Ureter (tissue), 1 donor: ENCODE data around the gene SLC16A3. TPM values are rescaled to one million over a fixed set of nuclear protein-coding genes. Genes with fewer than 3 reads are reported as not detected.
"Not testable (repeated sequence)": the region's sequence is repeated elsewhere in the genome, so short reads cannot be mapped to it uniquely, and the experiment has no call there.

Experiments used
- DNase-seq: peaks from one replicate; pipeline ENCODE4 v3.0.0-alpha.2; 2020; ENCODE audit warnings: low spot score
- total RNA-seq: library from RNA; stranded (reverse); gene quantifications from one replicate; pipeline ENCODE4 v1.2.4, GENCODE V29; 2023
- donor health status: DM: yes; HTN: yes; CAD: no.

SLC16A3 gene
- total RNA-seq, 1 donor from 2014 or later, result 44.2 TPM

DNA sequence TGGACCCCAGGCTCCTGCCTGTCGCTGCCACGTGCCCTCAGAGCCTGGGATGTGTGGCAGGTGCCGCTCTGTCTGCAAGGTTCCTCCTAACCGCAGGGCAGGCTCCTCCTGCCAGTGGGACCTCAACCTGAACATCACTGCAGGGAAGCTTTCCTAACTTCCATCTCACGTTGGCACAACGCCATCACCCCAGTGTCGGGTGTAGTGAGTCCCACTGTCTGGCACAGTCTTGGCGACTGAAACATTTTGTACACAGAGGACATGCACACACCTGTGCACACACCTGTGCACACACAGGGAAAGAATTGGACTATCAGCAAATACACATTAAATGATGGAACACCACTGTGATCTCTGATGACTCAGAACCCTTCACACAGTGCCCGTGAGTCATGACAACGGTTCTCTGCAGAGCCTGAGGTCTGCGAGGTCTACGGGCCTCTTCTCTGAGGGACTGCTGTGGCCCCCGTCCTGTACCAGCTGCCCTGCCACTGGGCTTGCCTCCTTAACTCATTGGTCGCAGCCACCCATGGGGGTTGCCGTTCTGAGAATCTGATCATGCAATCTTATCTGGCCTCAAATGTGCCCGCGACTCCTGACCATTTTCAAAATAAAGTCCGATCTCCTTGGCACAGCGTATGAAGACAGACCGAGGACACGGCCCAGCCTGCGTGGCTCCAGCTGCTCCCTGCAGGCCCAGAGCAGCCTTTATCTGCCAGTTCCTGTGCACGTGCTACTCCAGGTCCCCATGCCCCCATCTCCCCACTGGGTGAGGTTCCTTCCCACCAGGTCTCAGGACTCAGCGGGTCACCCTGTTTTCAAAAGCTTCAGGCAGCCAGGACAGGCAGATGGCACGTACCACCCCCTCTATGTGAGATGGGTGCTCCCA lies 23.8 kb upstream of the SLC16A3 start:
- no peak for DNase-seq

- DNase-seq, result peak; percentile 89
Measured at GRCh38 chr17:82205720-82206508, 22.9 kb upstream of the SLC16A3 start.

DNA sequence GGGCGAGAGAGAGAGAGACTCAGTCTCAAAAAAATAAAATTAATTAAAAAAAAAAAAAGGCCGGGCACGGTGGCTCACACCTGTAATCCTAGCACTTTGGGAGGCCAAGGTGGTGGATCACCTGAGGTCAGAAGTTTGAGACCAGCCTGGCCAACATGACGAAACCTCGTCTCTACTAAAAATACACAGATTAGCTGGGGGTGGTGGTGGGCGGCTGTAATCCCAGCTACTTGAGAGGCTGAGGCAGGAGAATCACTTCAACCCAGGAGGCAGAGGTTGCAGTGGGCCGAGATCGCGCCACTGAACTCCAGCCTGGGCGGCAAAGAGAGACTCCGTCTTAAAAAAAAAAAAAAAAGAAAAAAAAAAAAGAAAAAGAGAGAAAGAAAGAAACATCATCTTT lies 18.2 kb upstream of the SLC16A3 start:
- DNase-seq, result not testable (repeated sequence)

DNA sequence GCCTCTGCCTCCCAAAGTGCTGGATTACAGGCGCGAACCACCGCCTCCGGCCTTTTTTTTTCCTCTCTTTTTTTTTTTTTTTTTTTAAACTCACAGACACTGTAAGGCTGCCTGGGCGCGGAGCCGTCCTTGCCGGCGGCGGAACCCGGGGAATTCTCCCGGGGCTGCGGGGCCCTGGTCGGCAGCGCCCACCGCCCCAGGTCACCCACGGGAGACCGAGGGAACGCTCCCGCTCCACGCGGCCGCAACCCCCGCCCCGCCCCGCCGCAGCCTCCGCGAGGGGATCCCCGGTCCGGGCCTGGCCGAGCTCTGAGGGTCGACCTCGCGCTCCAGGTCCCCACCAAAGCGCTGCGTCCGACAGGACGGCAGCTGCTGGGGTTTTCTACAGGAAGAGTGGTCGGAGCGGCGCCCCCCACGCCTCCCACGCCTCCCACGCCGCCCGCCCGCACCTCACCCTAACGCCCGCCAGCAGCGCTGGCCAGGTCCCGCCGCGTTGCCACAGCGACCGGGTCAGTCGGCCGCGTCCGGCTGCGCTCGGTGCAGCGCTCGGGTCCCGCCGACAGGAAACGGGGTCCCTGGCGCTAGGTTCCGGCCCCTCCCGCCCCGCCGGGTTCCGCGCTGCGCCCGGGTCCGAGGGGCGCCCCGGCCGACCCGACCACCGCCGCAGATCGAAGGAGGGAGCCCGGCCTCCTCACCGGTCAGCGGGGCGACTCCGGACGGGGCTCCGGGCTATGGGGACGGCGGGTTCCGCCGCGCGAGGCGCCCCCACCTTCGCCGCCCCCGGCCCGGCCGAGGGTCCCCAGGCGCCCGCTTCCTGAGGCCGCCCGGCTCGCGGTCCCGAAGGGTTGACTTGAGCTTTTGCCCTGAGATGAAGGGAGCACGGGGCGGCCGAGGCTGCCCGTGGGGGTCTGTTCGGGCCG lies 16.3 kb upstream of the SLC16A3 start, which contains the start of gene CCDC57:
CCDC57 (minus strand) TSS at position 512 of the 920 bp plus-strand sequence. CDS start 10,898 bp downstream, outside the sequence.
- peak; percentile 82 for DNase-seq

- DNase-seq, result peak; percentile 50
Measured at GRCh38 chr17:82213251-82214011, 15.4 kb upstream of the SLC16A3 start.

- DNase-seq, result peak; percentile 45
Measured at GRCh38 chr17:82214012-82214628, 14.7 kb upstream of the SLC16A3 start.

GRCh38 chr17:82215095-82215971 lies 13.5 kb upstream of the SLC16A3 start:
- no peak for DNase-seq

- no peak for DNase-seq
Measured at GRCh38 chr17:82215972-82216300, 12.9 kb upstream of the SLC16A3 start.

DNA sequence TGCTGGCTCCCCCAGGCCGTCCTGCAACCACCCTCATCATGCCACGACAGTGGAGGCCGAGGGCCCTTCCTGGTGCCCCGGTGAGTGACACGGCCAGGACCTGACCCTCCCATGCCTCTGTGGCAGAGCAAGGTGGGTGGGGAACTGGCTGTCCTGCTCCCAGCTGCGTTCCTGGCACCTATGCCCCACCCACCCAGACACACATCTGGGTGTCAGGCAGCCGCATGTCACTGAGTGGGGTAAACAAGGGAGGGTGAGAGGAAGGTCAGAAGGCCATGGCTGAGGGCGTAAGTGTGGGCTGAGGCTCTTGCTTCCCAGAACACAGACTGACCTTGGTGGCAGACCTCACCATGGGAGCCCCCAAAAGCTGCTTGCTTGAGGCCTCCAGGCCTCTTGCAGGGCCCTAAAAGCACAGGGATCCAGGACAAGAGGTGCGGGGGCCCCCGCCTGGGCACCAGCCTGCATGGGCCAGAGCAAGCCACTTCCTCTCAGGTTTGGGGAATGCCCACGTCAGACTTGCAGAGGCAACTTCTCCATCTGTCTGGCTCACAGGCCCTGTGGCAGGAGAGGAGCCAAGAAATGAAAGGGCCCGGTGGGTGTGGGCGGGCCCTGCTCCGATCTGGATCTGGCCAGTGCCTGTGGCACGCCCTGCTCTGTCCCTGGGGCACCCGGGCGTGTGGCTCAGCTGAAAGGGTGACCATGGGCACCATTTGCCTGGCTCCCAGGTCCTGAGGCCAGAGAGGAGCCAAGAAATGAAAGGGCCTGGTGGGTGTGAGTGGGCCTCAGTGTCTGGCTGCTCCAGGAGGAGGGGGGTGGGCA lies 12.3 kb upstream of the SLC16A3 start:
- DNase-seq, result peak; percentile 85

DNA sequence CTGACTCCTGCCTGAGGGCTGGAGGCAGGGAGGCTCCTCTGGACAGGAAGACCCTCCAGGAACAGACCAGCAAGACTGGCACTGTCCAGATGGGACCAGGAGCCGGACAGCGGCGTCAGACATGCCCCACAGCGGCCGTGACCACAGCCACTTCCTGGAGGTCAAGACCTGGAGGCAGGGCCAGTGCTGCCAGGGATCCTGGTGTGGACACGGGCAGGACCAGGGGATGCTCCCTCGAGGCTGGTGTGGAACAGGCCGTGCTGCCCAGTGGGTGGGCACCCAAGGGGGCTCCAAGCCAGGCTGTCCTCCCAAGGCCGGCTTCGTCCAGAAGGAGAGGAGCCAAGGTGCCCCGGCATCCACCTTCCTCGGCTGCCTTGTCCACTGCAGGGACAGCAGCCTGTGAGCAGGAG lies 11.7 kb upstream of the SLC16A3 start:
- peak; percentile 47 for DNase-seq

DNA sequence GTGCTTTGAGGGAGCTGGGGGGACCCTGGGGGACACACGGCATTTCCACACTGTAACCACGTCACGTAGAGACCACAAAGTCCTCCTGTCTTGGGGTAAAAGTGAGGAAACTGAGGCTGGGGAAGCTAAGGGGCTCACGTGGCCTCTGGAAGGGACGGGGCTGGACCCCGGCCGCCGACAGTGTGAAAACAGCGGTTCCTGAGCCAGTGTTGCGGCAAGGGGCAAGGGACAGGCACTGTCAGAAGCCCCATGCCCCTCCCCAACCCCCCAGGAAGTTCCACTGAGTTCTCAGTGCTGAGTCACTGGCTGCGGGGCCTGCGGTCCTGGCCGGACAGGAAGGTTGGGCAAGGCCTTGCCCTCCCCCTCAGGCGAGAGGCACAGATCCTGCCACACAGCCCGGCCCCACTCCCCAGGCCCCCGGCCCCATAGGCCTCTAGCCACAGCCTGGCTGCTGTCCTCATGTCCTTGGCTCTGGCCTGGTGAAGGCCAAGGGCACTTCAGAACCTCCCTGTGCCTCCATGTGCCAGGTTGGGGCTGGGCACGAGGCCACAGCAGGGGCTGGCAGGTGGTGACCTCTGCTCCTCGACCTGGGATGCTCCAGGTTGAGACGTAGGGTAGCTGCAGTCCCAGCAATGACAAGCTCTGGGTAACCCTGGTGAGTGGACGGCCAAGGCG lies 11.2 kb upstream of the SLC16A3 start:
- DNase-seq, result peak; percentile 78

DNA sequence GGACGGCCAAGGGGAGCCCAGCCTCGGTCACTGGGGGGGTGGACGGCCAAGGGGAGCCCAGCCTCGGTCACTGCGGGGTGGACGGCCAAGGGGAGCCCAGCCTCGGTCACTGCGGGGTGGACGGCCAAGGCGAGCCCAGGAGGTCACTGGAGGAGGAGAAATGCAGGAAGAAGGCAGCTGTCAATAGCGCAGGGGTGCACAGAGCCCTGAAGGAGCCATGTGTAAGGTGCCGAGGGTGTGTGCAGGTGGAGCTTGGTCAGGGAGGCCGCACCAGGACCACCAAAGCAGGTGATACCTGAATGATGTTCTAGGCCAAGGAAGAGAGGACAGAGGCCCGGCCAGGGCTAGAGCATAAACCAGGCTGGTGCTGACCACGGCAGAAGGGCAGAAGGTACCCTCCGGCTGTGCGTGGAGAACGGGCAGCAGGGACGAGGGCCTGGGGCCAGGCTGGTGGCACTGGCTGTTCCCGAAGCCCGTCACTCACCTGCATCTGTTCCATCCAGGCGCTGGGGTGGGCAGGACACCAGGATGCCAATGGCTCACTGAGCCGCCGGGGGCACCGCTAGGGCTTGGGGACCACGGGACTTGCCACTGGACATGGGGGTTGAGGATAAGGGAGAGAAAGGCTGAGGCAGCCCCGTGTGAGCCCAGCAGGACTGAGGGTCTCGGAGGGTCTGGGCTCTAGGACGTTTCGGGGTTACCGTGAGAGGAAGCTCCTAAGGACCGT lies 10.3 kb upstream of the SLC16A3 start:
- no peak for DNase-seq

DNA sequence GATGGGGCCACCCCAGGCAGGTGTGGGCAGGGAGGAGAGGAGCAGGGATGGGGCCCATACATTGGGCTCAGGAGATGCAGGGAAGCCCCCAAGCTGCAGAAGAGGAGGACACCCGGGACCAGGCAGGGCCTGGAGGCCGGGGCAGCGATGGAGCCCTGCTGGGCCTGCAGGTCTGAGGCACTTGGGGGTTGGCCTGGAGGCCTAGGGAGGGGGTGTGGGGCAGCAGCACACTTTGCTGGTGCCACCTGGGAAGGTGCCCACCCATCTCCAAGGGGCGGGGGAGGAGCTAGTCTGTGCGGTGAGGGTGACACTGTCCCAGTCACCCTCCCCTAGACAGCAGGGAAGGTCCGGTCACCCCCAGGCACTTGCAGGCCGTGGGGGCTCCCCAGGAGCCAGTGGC lies 9.8 kb upstream of the SLC16A3 start:
- no peak for DNase-seq

- DNase-seq, result no peak
Measured at GRCh38 chr17:82219753-82220709, 8.8 kb upstream of the SLC16A3 start.

GRCh38 chr17:82221341-82221902 lies 7.4 kb upstream of the SLC16A3 start:
- no peak for DNase-seq

GRCh38 chr17:82222816-82223215 lies 6.0 kb upstream of the SLC16A3 start:
- DNase-seq, result no peak
